SK-N-MC (cell line): ENCODE results near the gene ITGA1.

Source experiments
- EZH2 ChIP-seq: fragments of 200-600 bp; sonication (generic); IDR thresholded peaks from one replicate; pipeline ENCODE4 v1.6.1; 2017; ENCODE audit warnings: antibody characterized with exemption
- POLR2AphosphoS5 ChIP-seq: IDR thresholded peaks from 2 replicates; pipeline ENCODE4 v1.6.1; 2012; ENCODE audit warnings: mild to moderate bottlenecking, low read depth, low read length, borderline replicate concordance

GRCh38 chr5:52880541-52880940, 92.8 kb downstream of the ITGA1 start:
- TF ChIP-seq EZH2, result no peak
- no peak for TF ChIP-seq POLR2AphosphoS5
